ENCODE results near the gene STAM2.

Gene STAM2

DNA sequence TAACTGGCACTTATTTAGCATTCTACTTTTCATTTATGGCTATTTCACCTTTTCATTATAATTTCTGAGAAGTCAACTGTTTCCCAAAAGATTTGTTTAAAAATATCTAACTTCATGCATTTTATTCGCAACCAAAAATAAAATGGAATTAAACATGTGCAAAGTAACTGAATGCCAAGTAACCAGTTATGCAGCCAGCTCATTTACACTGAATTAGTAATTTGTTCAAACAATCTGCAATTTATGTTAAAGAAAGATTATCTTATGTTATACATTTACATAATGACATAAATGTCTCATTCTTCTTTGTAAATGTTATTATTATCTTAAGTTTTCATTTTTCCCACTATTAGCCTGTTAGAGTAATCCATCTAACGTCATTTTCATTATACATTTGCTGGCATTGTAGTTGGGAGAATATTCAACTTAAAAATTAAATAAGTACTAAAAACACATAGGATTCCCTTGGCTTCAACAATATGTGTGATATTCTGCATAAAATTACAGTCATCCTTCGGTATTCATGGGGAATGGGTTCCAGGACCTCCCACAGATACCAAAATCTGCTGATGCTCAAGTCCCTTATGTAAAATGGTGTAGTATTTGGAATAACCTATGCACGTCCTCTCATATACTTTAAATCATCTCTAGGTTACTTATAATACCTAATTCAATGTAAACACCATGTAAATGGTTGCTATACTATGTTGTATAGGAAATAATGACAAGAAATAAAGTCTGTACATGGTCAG is 43.7 kb upstream of the STAM2 start:
- H3K9me3 ChIP-seq (ENCODE audit: control insufficient read depth, low read length) = no peaks in the 10 kb centered on the region
- no peaks in the 10 kb centered on the region for H3K27me3 ChIP-seq (ENCODE audit: control insufficient read depth, insufficient read depth, low read length)
- H3K4me1 ChIP-seq = no peaks in the 10 kb centered on the region
- TF ChIP-seq, protein P1, sequence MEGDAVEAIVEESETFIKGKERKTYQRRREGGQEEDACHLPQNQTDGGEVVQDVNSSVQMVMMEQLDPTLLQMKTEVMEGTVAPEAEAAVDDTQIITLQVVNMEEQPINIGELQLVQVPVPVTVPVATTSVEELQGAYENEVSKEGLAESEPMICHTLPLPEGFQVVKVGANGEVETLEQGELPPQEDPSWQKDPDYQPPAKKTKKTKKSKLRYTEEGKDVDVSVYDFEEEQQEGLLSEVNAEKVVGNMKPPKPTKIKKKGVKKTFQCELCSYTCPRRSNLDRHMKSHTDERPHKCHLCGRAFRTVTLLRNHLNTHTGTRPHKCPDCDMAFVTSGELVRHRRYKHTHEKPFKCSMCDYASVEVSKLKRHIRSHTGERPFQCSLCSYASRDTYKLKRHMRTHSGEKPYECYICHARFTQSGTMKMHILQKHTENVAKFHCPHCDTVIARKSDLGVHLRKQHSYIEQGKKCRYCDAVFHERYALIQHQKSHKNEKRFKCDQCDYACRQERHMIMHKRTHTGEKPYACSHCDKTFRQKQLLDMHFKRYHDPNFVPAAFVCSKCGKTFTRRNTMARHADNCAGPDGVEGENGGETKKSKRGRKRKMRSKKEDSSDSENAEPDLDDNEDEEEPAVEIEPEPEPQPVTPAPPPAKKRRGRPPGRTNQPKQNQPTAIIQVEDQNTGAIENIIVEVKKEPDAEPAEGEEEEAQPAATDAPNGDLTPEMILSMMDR (IDR thresholded peaks at IDR 0.05) = no peak
- H3K36me3 ChIP-seq (ENCODE audit: control insufficient read depth, insufficient read depth, low read length) = no peaks in the 10 kb centered on the region
- H3K4me2 ChIP-seq (ENCODE audit: low read length) = no peak overlapping the region
- H2AFZ ChIP-seq = no peak overlapping the region
- no peak overlapping the region for H3K9ac ChIP-seq
- H3K79me2 ChIP-seq = no peaks in the 10 kb centered on the region
- H3K4me3 ChIP-seq (ENCODE audit: low read depth, low read length) = no peak overlapping the region
- H3K27ac ChIP-seq = no peak overlapping the region

DNA sequence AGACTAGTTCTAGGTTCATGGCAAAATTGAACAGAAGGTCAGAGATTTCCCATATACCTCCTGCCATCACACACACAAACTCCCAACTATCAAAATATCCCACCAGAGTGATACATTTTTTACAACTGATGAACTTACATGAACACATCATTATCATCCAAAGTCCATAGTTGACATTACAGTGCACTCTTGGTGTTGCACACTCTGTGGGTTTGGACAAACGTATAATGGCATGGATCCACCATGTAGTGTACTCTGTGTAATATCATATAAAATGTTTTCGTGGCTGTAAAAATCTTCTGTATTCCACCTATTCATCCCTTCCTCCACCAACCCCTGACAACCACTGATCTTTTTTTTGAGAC is 25.9 kb upstream of the STAM2 start:
- TF ChIP-seq, protein P1 (IDR thresholded peaks at IDR 0.05) = no peak
- Histone ChIP-seq H3K9me3 (ENCODE audit: control insufficient read depth, low read length) (no peaks in the 10 kb centered on the region), H3K4me1 (no peaks in the 10 kb centered on the region), H2AFZ (no peak overlapping the region), H3K36me3 (ENCODE audit: control insufficient read depth, insufficient read depth, low read length) (no peaks in the 10 kb centered on the region), H3K79me2 (no peaks in the 10 kb centered on the region), H3K4me3 (ENCODE audit: low read depth, low read length) (no peak overlapping the region), H3K27me3 (ENCODE audit: control insufficient read depth, insufficient read depth, low read length) (no peaks in the 10 kb centered on the region), H3K9ac (no peak overlapping the region), H3K4me2 (ENCODE audit: low read length) (no peak overlapping the region), H3K27ac (no peak overlapping the region)

DNA sequence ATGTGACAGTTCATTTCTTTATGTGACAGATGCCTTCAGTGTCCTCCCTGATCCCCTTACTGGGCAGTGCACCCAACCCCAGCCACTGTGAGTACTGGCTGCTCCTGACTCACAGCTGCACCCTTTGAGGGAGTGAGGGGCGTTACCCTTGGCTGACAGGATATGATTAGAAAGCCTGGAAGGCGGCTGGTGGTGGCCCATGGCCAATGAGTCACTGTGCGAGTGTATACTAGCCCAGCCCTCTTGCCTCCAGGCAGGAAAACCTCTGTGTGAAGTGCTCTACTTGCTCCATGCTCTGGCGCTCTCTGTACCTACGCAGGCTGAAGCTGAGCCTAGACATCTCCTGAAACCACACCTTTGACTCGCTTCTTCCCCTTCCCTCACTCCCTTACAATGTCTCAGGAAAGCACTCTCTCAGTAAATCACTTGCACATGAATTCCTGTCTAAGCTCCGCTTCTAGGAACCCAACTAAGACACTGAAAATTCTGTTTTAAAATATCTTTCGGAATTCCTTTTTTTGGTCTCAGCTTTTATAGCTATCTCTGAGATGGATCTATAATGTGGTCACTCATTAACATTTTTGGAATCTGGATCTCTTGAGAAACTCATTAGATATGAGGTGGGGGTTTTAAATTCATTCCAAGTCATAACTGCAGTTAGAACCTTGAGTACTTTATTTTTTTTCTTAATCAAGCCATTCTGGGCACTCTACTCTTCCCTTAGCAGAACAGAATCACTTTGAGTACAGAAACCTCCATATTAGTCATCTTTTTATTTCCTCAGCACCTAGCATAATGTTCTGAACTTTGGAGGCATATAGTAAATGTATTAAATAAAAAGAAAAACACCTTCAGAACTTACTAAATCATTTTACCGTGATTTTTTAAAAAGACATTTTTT is 25.3 kb upstream of the STAM2 start:
- Histone ChIP-seq H3K4me1 (no peaks in the 10 kb centered on the region), H3K79me2 (no peaks in the 10 kb centered on the region), H3K9me3 (ENCODE audit: control insufficient read depth, low read length) (no peaks in the 10 kb centered on the region), H3K27me3 (ENCODE audit: control insufficient read depth, insufficient read depth, low read length) (no peaks in the 10 kb centered on the region), H2AFZ (no peak overlapping the region), H3K27ac (no peak overlapping the region), H3K9ac (no peak overlapping the region), H3K4me2 (ENCODE audit: low read length) (no peak overlapping the region), H3K4me3 (ENCODE audit: low read depth, low read length) (no peak overlapping the region), H3K36me3 (ENCODE audit: control insufficient read depth, insufficient read depth, low read length) (no peaks in the 10 kb centered on the region)
- TF ChIP-seq, protein P1 (IDR thresholded peaks at IDR 0.05) = no peak

DNA sequence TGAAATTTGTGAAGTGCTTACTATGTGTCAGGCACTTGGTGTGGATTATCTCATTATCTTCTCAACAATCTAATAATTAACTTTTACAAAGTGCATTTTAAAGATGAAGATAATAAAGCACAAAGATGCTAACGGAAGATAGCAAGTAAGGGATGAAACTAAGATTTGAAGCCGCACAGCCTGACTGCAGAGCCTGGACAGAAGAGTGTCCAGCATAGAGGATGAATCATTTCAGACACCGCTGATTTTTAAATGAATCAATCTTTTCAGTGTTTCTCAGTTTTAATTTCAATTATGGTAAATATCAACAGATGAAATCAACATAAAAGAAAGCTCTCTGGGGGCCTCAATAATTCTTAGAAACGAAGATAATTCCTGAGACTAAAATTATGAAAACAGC is 24.5 kb upstream of the STAM2 start:
- H3K27me3 ChIP-seq (ENCODE audit: control insufficient read depth, insufficient read depth, low read length) = no peaks in the 10 kb centered on the region

More for the DNA sequence above, 24.5 kb upstream of the STAM2 start:
- H3K4me1 ChIP-seq = no peaks in the 10 kb centered on the region
- no peak overlapping the region for H3K4me2 ChIP-seq (ENCODE audit: low read length)
- TF ChIP-seq, protein P1 (IDR thresholded peaks at IDR 0.05) = no peak
- H3K36me3 ChIP-seq (ENCODE audit: control insufficient read depth, insufficient read depth, low read length) = no peaks in the 10 kb centered on the region
- H2AFZ ChIP-seq = no peak overlapping the region
- no peak overlapping the region for H3K4me3 ChIP-seq (ENCODE audit: low read depth, low read length)
- H3K79me2 ChIP-seq = no peaks in the 10 kb centered on the region
- H3K27ac ChIP-seq = no peak overlapping the region
- no peak overlapping the region for H3K9ac ChIP-seq
- H3K9me3 ChIP-seq (ENCODE audit: control insufficient read depth, low read length) = no peaks in the 10 kb centered on the region

Measured in parathyroid adenoma (tissue), 2 donors.